Keratinocyte (primary cell): ENCODE data around the gene SMPD3. TPM values are rescaled to one million over a fixed set of nuclear protein-coding genes. Genes with fewer than 3 reads are reported as not detected.

ENCODE experiments used
- DNase-seq: peaks from one replicate; pipeline ENCODE4 v3.0.0-alpha.2; 2011; ENCODE audit warnings: low read depth, missing footprints, low spot score
- FAIRE-seq: peaks from 2 replicates; lab custom pipeline; 2011; peaks lifted over from hg19 to GRCh38; lab: Jason Lieb, UNC
- H2AFZ ChIP-seq: 2 replicates; pipeline ENCODE4 v1.6.0; 2012; ENCODE audit warnings: low read length, control low read depth, inconsistent platforms; ENCODE audit not compliant: control insufficient read depth
- H3K27ac ChIP-seq: 2 replicates; pipeline ENCODE4 v1.5.1; 2011; ENCODE audit warnings: low read length; ENCODE audit not compliant: control insufficient read depth, insufficient read depth
- H3K27me3 ChIP-seq: 3 replicates; pipeline ENCODE4 v1.6.0; 2011; ENCODE audit warnings: low read length; ENCODE audit not compliant: control insufficient read depth, insufficient read depth; ENCODE audit errors: extremely low read depth
- H3K36me3 ChIP-seq, 2 experiments: 2 replicates in 1 of 2; 3 replicates in 1 of 2; pipeline ENCODE4 v1.5.1; 2011; ENCODE audit warnings: low read length in 2 of 2, mild to moderate bottlenecking in 1 of 2; ENCODE audit not compliant: control insufficient read depth in 2 of 2, insufficient read depth in 2 of 2; ENCODE audit errors: extremely low read depth in 1 of 2
- H3K4me1 ChIP-seq: 3 replicates; pipeline ENCODE4 v1.5.1; 2011; ENCODE audit warnings: low read length; ENCODE audit not compliant: control insufficient read depth, insufficient read depth; ENCODE audit errors: extremely low read depth
- H3K4me2 ChIP-seq: 3 replicates; pipeline ENCODE4 v1.6.0; 2011; ENCODE audit warnings: low read depth, low read length; ENCODE audit not compliant: control insufficient read depth, insufficient read depth; ENCODE audit errors: extremely low read depth
- H3K4me3 ChIP-seq, 3 experiments: fragments of 200-600 bp in 1 of 3; sonication (generic) in 1 of 3; 2 replicates in 2 of 3; 3 replicates in 1 of 3; pipeline ENCODE4 v1.5.1; 2011 to 2016; ENCODE audit warnings: low read length in 3 of 3, mild to moderate bottlenecking in 3 of 3, control low read depth in 2 of 3, inconsistent platforms in 1 of 3, low read depth in 1 of 3, mixed read lengths in 1 of 3, mixed run types in 1 of 3, moderate library complexity in 1 of 3; ENCODE audit not compliant: control insufficient read depth in 2 of 3, insufficient read depth in 2 of 3; ENCODE audit errors: extremely low read depth in 1 of 3
- H3K79me2 ChIP-seq: 2 replicates; pipeline ENCODE4 v1.6.0; 2012; ENCODE audit warnings: low read length; ENCODE audit not compliant: control insufficient read depth, insufficient read depth
- H3K9ac ChIP-seq: 3 replicates; pipeline ENCODE4 v1.6.0; 2011; ENCODE audit warnings: low read length; ENCODE audit not compliant: control insufficient read depth, insufficient read depth; ENCODE audit errors: extremely low read depth
- H3K9me1 ChIP-seq: 3 replicates; pipeline ENCODE4 v1.6.0; 2011; ENCODE audit warnings: low read length; ENCODE audit not compliant: control insufficient read depth, insufficient read depth; ENCODE audit errors: extremely low read depth
- H3K9me3 ChIP-seq: 2 replicates; pipeline ENCODE4 v1.5.1; 2012; ENCODE audit warnings: low read depth, low read length; ENCODE audit not compliant: control insufficient read depth
- H4K20me1 ChIP-seq: 3 replicates; pipeline ENCODE4 v1.6.0; 2011; ENCODE audit warnings: low read length; ENCODE audit not compliant: control insufficient read depth, insufficient read depth; ENCODE audit errors: extremely low read depth
- EZH2 ChIP-seq: IDR thresholded peaks from one replicate; pipeline ENCODE4 v1.6.1; 2012; ENCODE audit warnings: inconsistent platforms, mild to moderate bottlenecking, low read length, moderate library complexity
- dilution Hi-C: fragments of 300-500 bp; cut with MboI; formaldehyde crosslinking; loops from one replicate; pipeline ENCODE4 v1.7.0; 2020; ENCODE audit warnings: low sequenced_read_pairs; ENCODE audit not compliant: extremely low pct_ligation_motif_present
- polyA plus RNA-seq, 5 experiments: library from polyadenylated mRNA; depleted of rRNA in 3 of 5; stranded (reverse) in 3 of 5; stranded (forward) in 1 of 5; unstranded in 1 of 5; fragments of >200 nt; gene quantifications; 1 replicate in 1 of 5; 2 replicates in 3 of 5; 3 replicates in 1 of 5; pipeline versions ENCODE4 v1.2.1 to v1.2.3, GENCODE V29; 2011 to 2012; ENCODE audit warnings: missing spikeins in 2 of 5, low read depth in 1 of 5, low replicate concordance in 1 of 5
- TF ChIP-seq, protein P1 (sequence below), 3 experiments: IDR thresholded peaks in 1 of 3; conservative IDR thresholded peaks in 1 of 3; optimal IDR thresholded peaks in 1 of 3; 2 replicates in 2 of 3; 3 replicates in 1 of 3; pipeline versions ENCODE3 to v1.5.1; 2011; ENCODE audit warnings: low read length in 3 of 3, mild to moderate bottlenecking in 3 of 3, moderate library complexity in 2 of 3, control low read depth in 1 of 3, inconsistent platforms in 1 of 3; ENCODE audit not compliant: insufficient read depth in 2 of 3; ENCODE audit errors: extremely low read depth in 1 of 3

The SMPD3 gene
- polyA plus RNA-seq, 1 donor (not counting 4 experiments of a cell fraction or from before 2014, with no cell fraction given): 0.34 TPM

DNA sequence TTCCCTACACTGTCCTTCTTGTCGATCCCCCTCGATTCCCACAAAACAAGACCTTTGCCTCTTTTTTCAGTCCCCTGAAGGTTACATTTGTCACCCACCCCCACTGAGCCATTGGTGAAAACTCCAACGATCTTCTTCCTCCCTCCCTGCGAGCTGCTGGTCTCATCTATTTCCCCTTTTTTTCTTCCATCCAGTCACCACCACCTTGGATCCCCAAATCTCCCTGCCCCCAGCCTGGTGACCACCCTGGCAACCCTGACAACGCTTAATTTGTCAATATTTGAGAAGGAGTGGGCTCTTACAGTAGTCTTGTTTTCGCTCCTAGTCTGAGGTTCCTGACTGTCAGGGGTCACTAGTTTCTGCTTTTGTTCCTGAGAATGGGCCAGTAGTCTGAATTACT, 62.9 kb downstream of the SMPD3 start:
- DNase-seq: no peak

DNA sequence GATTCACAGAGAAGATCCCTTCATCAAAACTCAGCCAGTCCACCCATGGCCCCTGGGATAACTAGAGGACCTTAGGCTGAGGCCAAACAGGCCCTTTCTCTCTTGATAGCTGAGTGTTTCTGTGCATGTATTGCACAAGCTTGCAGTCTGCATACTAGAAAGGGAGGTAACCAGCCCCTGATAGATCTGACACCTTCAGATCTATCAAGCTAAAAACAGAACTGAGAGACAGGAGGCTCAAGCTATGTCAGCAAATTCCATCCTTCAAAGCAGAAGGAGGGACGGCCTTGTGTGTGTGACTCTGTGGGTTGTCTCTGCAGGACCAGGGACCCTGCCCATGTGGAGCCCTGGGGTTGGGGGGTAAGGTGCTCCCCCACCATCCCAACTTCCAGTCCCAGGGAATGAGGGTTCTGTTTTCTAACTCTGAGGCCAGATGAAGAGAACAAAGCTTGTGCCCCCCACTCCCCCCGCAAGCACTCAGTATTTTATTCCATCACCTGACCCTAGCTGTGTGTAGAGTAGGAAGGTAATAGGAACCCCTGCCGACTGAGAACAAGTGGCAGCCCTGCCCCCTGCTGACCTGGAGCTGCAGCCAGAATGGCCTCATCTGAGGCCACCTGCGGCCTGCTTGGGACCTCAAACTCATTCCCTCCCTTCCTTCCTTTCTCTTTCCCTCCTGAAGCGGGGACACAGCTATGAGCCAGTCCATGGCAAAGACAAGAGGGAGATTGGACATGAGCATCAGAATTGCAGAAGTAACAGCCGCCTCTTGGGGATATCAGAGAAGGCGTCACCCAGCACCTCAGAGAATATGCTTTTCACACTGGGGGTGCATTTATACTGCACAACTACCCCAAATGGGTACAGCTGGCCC, 63.8 kb downstream of the SMPD3 start:
- TF ChIP-seq EZH2: no peak
- TF ChIP-seq, protein P1, sequence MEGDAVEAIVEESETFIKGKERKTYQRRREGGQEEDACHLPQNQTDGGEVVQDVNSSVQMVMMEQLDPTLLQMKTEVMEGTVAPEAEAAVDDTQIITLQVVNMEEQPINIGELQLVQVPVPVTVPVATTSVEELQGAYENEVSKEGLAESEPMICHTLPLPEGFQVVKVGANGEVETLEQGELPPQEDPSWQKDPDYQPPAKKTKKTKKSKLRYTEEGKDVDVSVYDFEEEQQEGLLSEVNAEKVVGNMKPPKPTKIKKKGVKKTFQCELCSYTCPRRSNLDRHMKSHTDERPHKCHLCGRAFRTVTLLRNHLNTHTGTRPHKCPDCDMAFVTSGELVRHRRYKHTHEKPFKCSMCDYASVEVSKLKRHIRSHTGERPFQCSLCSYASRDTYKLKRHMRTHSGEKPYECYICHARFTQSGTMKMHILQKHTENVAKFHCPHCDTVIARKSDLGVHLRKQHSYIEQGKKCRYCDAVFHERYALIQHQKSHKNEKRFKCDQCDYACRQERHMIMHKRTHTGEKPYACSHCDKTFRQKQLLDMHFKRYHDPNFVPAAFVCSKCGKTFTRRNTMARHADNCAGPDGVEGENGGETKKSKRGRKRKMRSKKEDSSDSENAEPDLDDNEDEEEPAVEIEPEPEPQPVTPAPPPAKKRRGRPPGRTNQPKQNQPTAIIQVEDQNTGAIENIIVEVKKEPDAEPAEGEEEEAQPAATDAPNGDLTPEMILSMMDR (optimal IDR thresholded peaks at IDR 0.05 in 1 of 3, IDR thresholded peaks at IDR 0.05 in 1 of 3, conservative IDR thresholded peaks at IDR 0.05 in 1 of 3; ENCODE audit: extremely low read depth in 1 of 3, insufficient read depth in 2 of 3, low read length in 3 of 3): no peak
- FAIRE-seq: no peak
- Histone ChIP-seq H3K9ac (no peak overlapping the region), H3K27me3 (peaks cover 6% of the 10 kb centered on the region), H3K4me1 (no peaks in the 10 kb centered on the region), H3K9me3 (no peaks in the 10 kb centered on the region), H3K4me3 (no peak overlapping the region), H3K9me1 (no peaks in the 10 kb centered on the region), H3K36me3 (no peaks in the 10 kb centered on the region), H3K79me2 (no peaks in the 10 kb centered on the region), H3K27ac (no peak overlapping the region), H4K20me1 (no peaks in the 10 kb centered on the region), H3K4me2 (no peak overlapping the region), H2AFZ (no peak overlapping the region)
- DNase-seq: no peak
- dilution Hi-C loops: no loop called here

More for the DNA sequence above, 62.9 kb downstream of the SMPD3 start:
- H3K9me1 ChIP-seq: no peaks in the 10 kb centered on the region
- TF ChIP-seq, protein P1 (optimal IDR thresholded peaks at IDR 0.05 in 1 of 3, IDR thresholded peaks at IDR 0.05 in 1 of 3, conservative IDR thresholded peaks at IDR 0.05 in 1 of 3; ENCODE audit: extremely low read depth in 1 of 3, insufficient read depth in 2 of 3, low read length in 3 of 3): no peak
- no peak for TF ChIP-seq EZH2
- H3K36me3 ChIP-seq: no peaks in the 10 kb centered on the region
- no peak overlapping the region for H3K4me3 ChIP-seq
- H4K20me1 ChIP-seq: no peaks in the 10 kb centered on the region
- dilution Hi-C loops: no loop called here
- H3K4me1 ChIP-seq: no peaks in the 10 kb centered on the region
- H3K27me3 ChIP-seq: peaks cover 6% of the 10 kb centered on the region
- H3K4me2 ChIP-seq: no peak overlapping the region
- no peak overlapping the region for H3K27ac ChIP-seq
- H2AFZ ChIP-seq: no peak overlapping the region
- no peaks in the 10 kb centered on the region for H3K79me2 ChIP-seq
- H3K9ac ChIP-seq: no peak overlapping the region
- H3K9me3 ChIP-seq: no peaks in the 10 kb centered on the region
- no peak for FAIRE-seq
